MM.1S (cell line): ENCODE data around the gene C2CD4B.

ENCODE experiments used
- DNase-seq: peaks from one replicate; pipeline ENCODE4 v3.0.0-alpha.2; 2015
- H2AFZ ChIP-seq: fragments of 300-600 bp; sonication (generic); 2 replicates; pipeline ENCODE4 v1.6.0; 2016; ENCODE audit warnings: antibody characterized with exemption, low read length
- H3F3A ChIP-seq: fragments of 300-600 bp; sonication (generic); 2 replicates; pipeline ENCODE4 v1.6.1; 2016; ENCODE audit warnings: mild to moderate bottlenecking, antibody characterized with exemption, low read length, moderate library complexity, mixed read lengths; ENCODE audit not compliant: insufficient read depth
- H3K27ac ChIP-seq: fragments of 300-600 bp; sonication (generic); 2 replicates; pipeline ENCODE4 v1.5.1; 2016; ENCODE audit warnings: mild to moderate bottlenecking, low read length
- H3K27me3 ChIP-seq: fragments of 300-600 bp; sonication (generic); replicated peaks from 2 replicates; pipeline ENCODE4 v1.6.0; 2016; ENCODE audit warnings: low read length; ENCODE audit not compliant: insufficient read depth
- H3K36me3 ChIP-seq: fragments of 300-600 bp; sonication (generic); replicated peaks from 2 replicates; pipeline ENCODE4 v1.6.1; 2016; ENCODE audit warnings: mild to moderate bottlenecking, low read length, mixed read lengths; ENCODE audit not compliant: insufficient read depth
- H3K4me1 ChIP-seq: fragments of 300-600 bp; sonication (generic); 2 replicates; pipeline ENCODE4 v1.6.1; 2016; ENCODE audit warnings: low read length, mixed read lengths
- H3K4me2 ChIP-seq: fragments of 300-600 bp; sonication (generic); 2 replicates; pipeline ENCODE4 v1.6.0; 2016; ENCODE audit warnings: low read depth, low read length
- H3K4me3 ChIP-seq: fragments of 300-600 bp; sonication (generic); 2 replicates; pipeline ENCODE4 v1.5.1; 2016; ENCODE audit warnings: low read length, mixed read lengths
- H3K79me2 ChIP-seq: fragments of 300-600 bp; sonication (generic); 2 replicates; pipeline ENCODE4 v1.6.1; 2016; ENCODE audit warnings: mixed run types, low read length, mixed read lengths
- H3K9ac ChIP-seq: fragments of 300-600 bp; sonication (generic); 2 replicates; pipeline ENCODE4 v1.6.1; 2016; ENCODE audit warnings: low read length, mixed read lengths
- H3K9me2 ChIP-seq: fragments of 300-600 bp; sonication (generic); replicated peaks from 2 replicates; pipeline ENCODE4 v1.6.1; 2016; ENCODE audit warnings: mild to moderate bottlenecking, low read length, mixed read lengths; ENCODE audit not compliant: insufficient read depth
- H3K9me3 ChIP-seq: fragments of 300-600 bp; sonication (generic); replicated peaks from 2 replicates; pipeline ENCODE4 v1.6.1; 2016; ENCODE audit warnings: mild to moderate bottlenecking, low read length, mixed read lengths; ENCODE audit not compliant: insufficient read depth
- H4K20me1 ChIP-seq: fragments of 300-600 bp; sonication (generic); 2 replicates; pipeline ENCODE4 v1.6.1; 2016; ENCODE audit warnings: mild to moderate bottlenecking, low read length, moderate library complexity, mixed read lengths; ENCODE audit not compliant: insufficient read depth
- EZH2 ChIP-seq: fragments of 300-600 bp; sonication (generic); optimal IDR thresholded peaks from 2 replicates; pipeline ENCODE3; 2017; ENCODE audit warnings: low read depth, mild to moderate bottlenecking, antibody characterized with exemption, low read length, mixed read lengths
- EZH2phosphoT487 ChIP-seq: fragments of 300-600 bp; sonication (generic); IDR thresholded peaks from 2 replicates; pipeline ENCODE4 v1.6.1; 2018; ENCODE audit warnings: antibody characterized with exemption, low read length
- TF ChIP-seq, protein P1 (sequence below): fragments of 300-600 bp; sonication (generic); IDR thresholded peaks from 2 replicates; pipeline ENCODE4 v1.5.1; 2016; ENCODE audit warnings: antibody characterized with exemption, low read length, mixed read lengths

The C2CD4B gene, protein sequence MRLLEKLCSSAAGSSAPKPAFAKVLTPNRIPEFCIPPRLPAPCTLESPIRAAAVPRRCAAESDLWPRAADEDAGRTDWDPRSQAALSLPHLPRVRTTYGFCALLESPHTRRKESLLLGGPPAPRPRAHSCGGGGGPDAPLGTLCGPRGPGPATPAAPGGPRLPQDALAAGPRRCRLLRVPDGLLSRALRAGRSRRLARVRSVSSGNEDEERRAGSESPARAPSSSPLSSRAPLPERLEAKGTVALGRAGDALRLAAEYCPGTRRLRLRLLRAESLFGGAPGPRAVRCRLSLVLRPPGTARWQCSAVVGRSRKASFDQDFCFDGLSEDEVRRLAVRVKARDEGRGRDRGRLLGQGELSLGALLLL

DNA sequence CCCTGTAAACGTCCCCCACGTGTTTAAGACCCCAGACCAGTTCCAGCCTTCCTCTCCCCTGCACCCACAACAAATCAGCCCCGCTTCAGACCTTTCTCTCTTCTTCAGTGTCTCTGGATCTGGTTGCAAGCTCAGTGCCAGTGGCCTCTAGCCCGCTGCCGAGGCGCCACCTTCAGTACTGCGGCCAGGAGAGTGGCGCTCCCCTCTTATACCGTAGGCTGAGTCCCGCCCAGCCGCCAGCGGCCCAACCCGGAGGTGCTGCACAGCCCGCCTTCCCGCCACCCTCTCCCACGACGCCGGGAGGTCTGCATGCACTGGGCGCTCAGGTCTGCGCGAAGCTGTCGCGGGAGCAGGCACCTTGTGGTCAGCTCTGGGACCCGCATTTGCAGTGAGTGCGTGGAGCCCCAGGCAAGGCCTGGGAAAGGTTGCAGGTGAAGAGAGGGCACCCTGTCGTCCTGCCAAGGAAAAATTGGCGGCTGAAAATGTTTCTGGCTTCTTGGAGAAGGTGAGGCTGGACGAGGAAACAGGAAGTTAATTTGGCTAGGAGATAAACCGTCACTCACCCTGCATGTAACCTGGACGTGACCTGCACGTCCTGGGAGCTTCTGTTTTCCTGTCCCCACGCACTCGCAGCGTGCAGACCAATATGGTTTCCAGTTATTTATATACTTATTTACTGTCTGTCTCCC lies at the start of gene C2CD4B:
C2CD4B (minus strand) TSS at position 182 of the 689 bp plus-strand sequence. CDS start 301 bp downstream, outside the sequence.
- H4K20me1 ChIP-seq = no peaks in the 10 kb centered on the region
- peak within 1 kb of the TSS; percentile 58 for H3K4me3 ChIP-seq
- H3K4me1 ChIP-seq = no peaks in the 10 kb centered on the region
- no peak for DNase-seq
- no peaks in the 10 kb centered on the region for H3K9me3 ChIP-seq
- H3K27ac ChIP-seq = no peak within 1 kb of the TSS
- no peaks in the 10 kb centered on the region for H3F3A ChIP-seq
- no peak within 1 kb of the TSS for H3K9ac ChIP-seq
- H3K79me2 ChIP-seq = no peaks in the 10 kb centered on the region
- TF ChIP-seq EZH2phosphoT487 = no peak
- TF ChIP-seq, protein P1, sequence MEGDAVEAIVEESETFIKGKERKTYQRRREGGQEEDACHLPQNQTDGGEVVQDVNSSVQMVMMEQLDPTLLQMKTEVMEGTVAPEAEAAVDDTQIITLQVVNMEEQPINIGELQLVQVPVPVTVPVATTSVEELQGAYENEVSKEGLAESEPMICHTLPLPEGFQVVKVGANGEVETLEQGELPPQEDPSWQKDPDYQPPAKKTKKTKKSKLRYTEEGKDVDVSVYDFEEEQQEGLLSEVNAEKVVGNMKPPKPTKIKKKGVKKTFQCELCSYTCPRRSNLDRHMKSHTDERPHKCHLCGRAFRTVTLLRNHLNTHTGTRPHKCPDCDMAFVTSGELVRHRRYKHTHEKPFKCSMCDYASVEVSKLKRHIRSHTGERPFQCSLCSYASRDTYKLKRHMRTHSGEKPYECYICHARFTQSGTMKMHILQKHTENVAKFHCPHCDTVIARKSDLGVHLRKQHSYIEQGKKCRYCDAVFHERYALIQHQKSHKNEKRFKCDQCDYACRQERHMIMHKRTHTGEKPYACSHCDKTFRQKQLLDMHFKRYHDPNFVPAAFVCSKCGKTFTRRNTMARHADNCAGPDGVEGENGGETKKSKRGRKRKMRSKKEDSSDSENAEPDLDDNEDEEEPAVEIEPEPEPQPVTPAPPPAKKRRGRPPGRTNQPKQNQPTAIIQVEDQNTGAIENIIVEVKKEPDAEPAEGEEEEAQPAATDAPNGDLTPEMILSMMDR = no peak
- no peak for TF ChIP-seq EZH2
- peak within 1 kb of the TSS; percentile 43; the same call in 1 of the 2 replicates for H2AFZ ChIP-seq
- H3K27me3 ChIP-seq = no peaks in the 10 kb centered on the region
- no peaks in the 10 kb centered on the region for H3K36me3 ChIP-seq
- peak within 1 kb of the TSS; percentile 71 for H3K4me2 ChIP-seq
- no peaks in the 10 kb centered on the region for H3K9me2 ChIP-seq

DNA sequence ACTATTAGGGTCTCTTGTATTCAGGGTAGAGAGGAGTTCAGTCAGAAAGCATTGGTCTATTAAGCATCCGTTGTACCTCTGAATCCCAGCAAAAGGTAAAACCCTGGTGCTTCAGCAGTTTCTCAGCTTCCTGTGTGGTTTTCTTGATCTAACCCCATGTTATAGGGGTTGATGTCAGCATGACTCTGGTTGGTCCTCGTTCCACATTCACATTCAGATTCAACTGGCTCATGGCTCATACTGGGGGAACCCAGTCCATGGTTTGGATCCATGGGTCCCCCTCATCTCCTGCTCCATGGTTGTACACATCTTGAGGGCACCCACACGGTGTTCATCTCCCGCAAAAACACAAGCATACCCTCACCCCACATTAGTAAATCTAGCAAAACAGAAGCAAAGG lies 47.7 kb upstream of the C2CD4B start:
- no peak overlapping the region for H3K4me3 ChIP-seq
- TF ChIP-seq EZH2phosphoT487 = no peak
- TF ChIP-seq EZH2 = no peak
- TF ChIP-seq, protein P1 = no peak
- H3K4me2 ChIP-seq = no peak overlapping the region
- H2AFZ ChIP-seq = no peak overlapping the region
- H3K27me3 ChIP-seq = no peaks in the 10 kb centered on the region
- no peak overlapping the region for H3K9ac ChIP-seq
- H3K4me1 ChIP-seq = peaks cover 5% of the 10 kb centered on the region
- H3F3A ChIP-seq = no peaks in the 10 kb centered on the region
- H3K79me2 ChIP-seq = no peaks in the 10 kb centered on the region
- H3K9me2 ChIP-seq = no peaks in the 10 kb centered on the region
- H3K36me3 ChIP-seq = no peaks in the 10 kb centered on the region
- H4K20me1 ChIP-seq = no peaks in the 10 kb centered on the region
- H3K9me3 ChIP-seq = no peaks in the 10 kb centered on the region
- peak; percentile 61 for DNase-seq
- H3K27ac ChIP-seq = no peak overlapping the region

DNA sequence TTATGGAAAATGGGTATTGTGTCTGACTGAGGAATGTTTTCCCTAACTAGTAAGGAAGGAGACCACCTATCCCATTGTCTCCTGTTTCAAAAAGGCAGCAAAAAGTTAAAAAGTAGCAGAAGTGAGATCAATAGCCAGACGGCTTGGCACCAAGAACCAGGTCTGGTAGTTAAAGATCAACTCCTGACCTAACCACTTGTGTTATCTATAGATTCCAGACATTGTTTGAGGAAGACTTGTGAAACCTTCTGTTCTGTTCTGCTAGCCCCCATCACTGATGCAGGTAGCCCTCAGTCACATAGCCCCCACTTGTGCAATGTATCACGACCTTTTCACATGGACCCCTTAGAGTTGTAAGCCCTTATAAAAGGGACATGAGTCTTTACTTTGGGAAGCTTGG lies 46.3 kb upstream of the C2CD4B start:
- no peaks in the 10 kb centered on the region for H3K36me3 ChIP-seq
- H3K9ac ChIP-seq = no peak overlapping the region
- no peaks in the 10 kb centered on the region for H3K9me3 ChIP-seq
- no peak overlapping the region for H2AFZ ChIP-seq
- H3K79me2 ChIP-seq = no peaks in the 10 kb centered on the region
- H3K27ac ChIP-seq = no peak overlapping the region
- H3K4me3 ChIP-seq = no peak overlapping the region
- no peaks in the 10 kb centered on the region for H3K27me3 ChIP-seq
- no peaks in the 10 kb centered on the region for H4K20me1 ChIP-seq
- DNase-seq = no peak
- H3F3A ChIP-seq = no peaks in the 10 kb centered on the region
- H3K4me2 ChIP-seq = no peak overlapping the region
- no peaks in the 10 kb centered on the region for H3K9me2 ChIP-seq
- TF ChIP-seq EZH2phosphoT487 (no peak), EZH2 (no peak)
- TF ChIP-seq, protein P1 = no peak
- peaks cover 5% of the 10 kb centered on the region for H3K4me1 ChIP-seq
